ENCODE data around the gene CLVS2. TPM values are rescaled to one million over a fixed set of nuclear protein-coding genes. Genes with fewer than 3 reads are reported as not detected.

Gene CLVS2
- not detected in 2 replicates for total RNA-seq (2014; rRNA removed; shearing (Covaris generic); ENCODE audit: low replicate concordance)

GRCh38 chr6:122995921-122996793 is at the start of gene CLVS2:
Gene CLVS2, plus strand, starts transcription at chr6:122996235. Its CDS starts 1,543 bp downstream, at chr6:122997778.
- no peak for DNase-seq (ENCODE audit: low read depth)
- in situ Hi-C loops (cut with HindIII; ENCODE audit: low pct_unique_long_range_greater_than_20kb, low sequenced_read_pairs) = no loop called here

GRCh38 chr6:122947355-122947754 is 48.7 kb upstream of the CLVS2 start:
- DNase-seq (ENCODE audit: low read depth) = peak; percentile 4
- in situ Hi-C loops (cut with HindIII; ENCODE audit: low pct_unique_long_range_greater_than_20kb, low sequenced_read_pairs) = no loop called here

GRCh38 chr6:122953766-122954165 is 42.3 kb upstream of the CLVS2 start:
- in situ Hi-C loops (cut with HindIII; ENCODE audit: low pct_unique_long_range_greater_than_20kb, low sequenced_read_pairs) = no loop called here
- DNase-seq (ENCODE audit: low read depth) = no peak

- no peak for DNase-seq (ENCODE audit: low read depth)
- in situ Hi-C loops (cut with HindIII; ENCODE audit: low pct_unique_long_range_greater_than_20kb, low sequenced_read_pairs) = no loop called here
These were observed 39.7 kb upstream of the CLVS2 start for GRCh38 chr6:122956376-122956775.

GRCh38 chr6:122962000-122962624 is 33.9 kb upstream of the CLVS2 start:
- no peak for DNase-seq (ENCODE audit: low read depth)
- in situ Hi-C loops (cut with HindIII; ENCODE audit: low pct_unique_long_range_greater_than_20kb, low sequenced_read_pairs) = no loop called here

- in situ Hi-C loops (cut with HindIII; ENCODE audit: low pct_unique_long_range_greater_than_20kb, low sequenced_read_pairs) = no loop called here
- DNase-seq (ENCODE audit: low read depth) = no peak
These were observed 26.0 kb upstream of the CLVS2 start for GRCh38 chr6:122969999-122970533.

GRCh38 chr6:122977180-122977579 is 18.9 kb upstream of the CLVS2 start:
- DNase-seq (ENCODE audit: low read depth) = no peak
- in situ Hi-C loops (cut with HindIII; ENCODE audit: low pct_unique_long_range_greater_than_20kb, low sequenced_read_pairs) = no loop called here

- DNase-seq (ENCODE audit: low read depth) = no peak
- in situ Hi-C loops (cut with HindIII; ENCODE audit: low pct_unique_long_range_greater_than_20kb, low sequenced_read_pairs) = no loop called here
These were observed 11.6 kb upstream of the CLVS2 start for GRCh38 chr6:122984393-122984792.

GRCh38 chr6:122994256-122994655 is 1.8 kb upstream of the CLVS2 start:
- DNase-seq (ENCODE audit: low read depth) = no peak
- in situ Hi-C loops (cut with HindIII; ENCODE audit: low pct_unique_long_range_greater_than_20kb, low sequenced_read_pairs) = no loop called here

GRCh38 chr6:122996794-122997505 is 915 bp downstream of the CLVS2 start:
- in situ Hi-C loops (cut with HindIII; ENCODE audit: low pct_unique_long_range_greater_than_20kb, low sequenced_read_pairs) = no loop called here
- DNase-seq (ENCODE audit: low read depth) = no peak

DNA sequence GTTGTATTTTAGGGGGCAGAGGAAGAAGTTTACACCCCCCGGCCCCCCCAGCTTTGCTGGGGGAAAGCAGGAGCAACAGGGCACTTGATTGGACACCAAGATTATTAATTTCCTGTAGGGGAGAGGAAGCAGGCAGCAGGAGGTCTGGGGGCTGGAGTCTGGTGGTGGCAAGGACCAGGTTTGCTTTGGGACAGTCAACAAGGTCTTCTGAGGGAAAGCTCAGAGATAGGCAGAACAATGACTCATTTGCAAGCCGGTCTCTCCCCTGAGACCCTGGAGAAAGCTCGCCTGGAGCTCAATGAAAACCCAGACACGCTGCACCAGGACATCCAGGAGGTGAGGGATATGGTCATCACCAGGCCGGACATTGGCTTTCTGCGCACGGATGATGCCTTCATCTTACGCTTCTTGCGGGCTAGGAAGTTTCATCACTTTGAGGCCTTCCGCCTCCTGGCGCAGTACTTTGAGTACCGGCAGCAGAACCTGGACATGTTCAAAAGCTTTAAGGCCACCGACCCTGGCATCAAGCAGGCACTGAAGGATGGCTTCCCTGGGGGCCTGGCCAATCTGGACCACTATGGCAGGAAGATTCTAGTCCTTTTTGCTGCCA is 1.6 kb downstream of the CLVS2 start:
- DNase-seq (ENCODE audit: low read depth) = no peak
- in situ Hi-C loops (cut with HindIII; ENCODE audit: low pct_unique_long_range_greater_than_20kb, low sequenced_read_pairs) = no loop called here

DNA sequence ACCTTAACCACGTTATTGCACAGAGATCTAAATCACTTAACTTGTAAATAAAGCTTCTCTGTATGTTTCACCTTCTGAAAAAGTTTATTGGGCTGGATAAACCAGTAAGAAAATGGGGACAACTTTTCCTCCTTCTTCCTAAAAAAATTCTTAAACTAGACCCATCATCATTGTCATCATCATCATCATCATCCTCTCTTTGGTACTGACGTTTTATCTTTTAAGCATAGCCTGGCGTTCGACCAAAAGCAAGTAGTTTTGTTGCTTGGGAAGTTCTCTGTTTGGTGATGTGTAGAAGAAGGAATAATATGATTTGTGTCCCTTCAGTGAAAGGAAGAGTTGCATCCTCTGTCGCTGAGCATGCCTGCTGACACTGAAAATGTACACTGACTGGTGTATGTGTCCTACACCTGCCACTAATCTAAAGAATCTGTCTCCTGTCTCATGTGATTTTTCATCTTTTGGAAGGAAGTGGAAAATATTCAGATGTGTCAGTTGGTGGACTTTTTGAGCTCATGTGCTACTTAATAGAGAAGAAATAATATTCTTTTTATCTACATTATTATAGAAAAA is 2.5 kb downstream of the CLVS2 start:
- in situ Hi-C loops (cut with HindIII; ENCODE audit: low pct_unique_long_range_greater_than_20kb, low sequenced_read_pairs) = no loop called here
- DNase-seq (ENCODE audit: low read depth) = no peak

DNA sequence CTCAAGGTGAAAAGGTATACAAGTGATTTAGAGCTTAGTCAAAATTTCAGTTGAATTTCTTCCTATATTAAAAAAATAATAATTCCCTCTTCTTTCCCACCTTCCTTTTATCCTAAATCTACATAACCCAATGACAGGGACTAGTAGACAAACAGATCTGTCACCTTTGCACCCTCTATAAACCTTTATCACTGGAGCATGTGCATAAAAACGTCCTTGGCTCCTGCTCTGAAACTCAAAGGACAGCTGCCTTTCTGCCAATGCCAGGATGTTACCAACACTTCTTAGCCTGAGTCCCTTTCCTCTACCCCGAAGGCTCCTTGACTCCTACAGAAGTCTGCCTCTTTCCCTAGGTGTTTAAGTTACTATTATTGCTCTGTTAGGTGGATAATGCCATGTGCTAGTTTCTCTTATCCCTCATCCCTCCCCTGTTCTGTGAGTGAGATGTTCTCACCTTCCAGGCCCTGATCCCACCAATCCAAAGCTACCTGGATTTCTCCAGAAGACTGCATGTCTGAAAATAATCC is 4.3 kb downstream of the CLVS2 start:
- no peak for DNase-seq (ENCODE audit: low read depth)
- in situ Hi-C loops (cut with HindIII; ENCODE audit: low pct_unique_long_range_greater_than_20kb, low sequenced_read_pairs) = no loop called here

GRCh38 chr6:123001540-123001939 is 5.5 kb downstream of the CLVS2 start:
- in situ Hi-C loops (cut with HindIII; ENCODE audit: low pct_unique_long_range_greater_than_20kb, low sequenced_read_pairs) = no loop called here
- no peak for DNase-seq (ENCODE audit: low read depth)

- in situ Hi-C loops (cut with HindIII; ENCODE audit: low pct_unique_long_range_greater_than_20kb, low sequenced_read_pairs) = no loop called here
- DNase-seq (ENCODE audit: low read depth) = no peak
These were observed 11.8 kb downstream of the CLVS2 start for GRCh38 chr6:123007885-123008284.

DNA sequence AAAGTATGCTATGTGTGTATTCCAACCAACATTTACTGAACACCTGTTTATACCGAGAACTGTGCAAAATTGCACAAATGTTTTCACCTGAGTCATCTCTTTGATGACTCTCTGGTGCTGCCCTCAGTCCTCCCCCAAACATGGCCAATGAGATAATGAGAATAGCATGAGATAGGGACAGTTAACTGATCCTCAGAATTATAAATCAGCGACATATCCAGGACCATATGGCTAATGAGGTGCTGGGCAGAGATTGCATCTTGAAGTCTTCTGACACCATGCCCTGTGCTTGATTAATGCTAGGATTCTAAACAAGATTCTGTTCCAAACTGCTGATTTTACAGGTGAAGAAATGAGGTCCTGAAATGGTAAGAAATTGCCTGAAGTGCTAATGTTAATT is 13.0 kb downstream of the CLVS2 start:
- no peak for DNase-seq (ENCODE audit: low read depth)
- in situ Hi-C loops (cut with HindIII; ENCODE audit: low pct_unique_long_range_greater_than_20kb, low sequenced_read_pairs) = no loop called here

GRCh38 chr6:123014835-123015234 is 18.8 kb downstream of the CLVS2 start:
- in situ Hi-C loops (cut with HindIII; ENCODE audit: low pct_unique_long_range_greater_than_20kb, low sequenced_read_pairs) = no loop called here
- DNase-seq (ENCODE audit: low read depth) = no peak

Measured in Caki2 (cell line).